AG10803 (cell line): ENCODE measurements around the gene RAI1.

Experiments
- DNase-seq: peaks from one replicate; pipeline ENCODE4 v3.0.0; 2010; ENCODE audit warnings: low read depth
- H3K4me3 ChIP-seq: 2 replicates; pipeline ENCODE4 v1.5.1; 2011; ENCODE audit warnings: mild to moderate bottlenecking, low read length, control low read depth
- CTCF ChIP-seq: conservative IDR thresholded peaks from 2 replicates; pipeline ENCODE4 v1.5.1; 2011; ENCODE audit warnings: mild to moderate bottlenecking, low read length, control low read depth, inconsistent platforms

Gene RAI1

GRCh38 chr17:17830269-17830567 is 149.0 kb downstream of the RAI1 start:
- no peak for DNase-seq
- no peak overlapping the region for H3K4me3 ChIP-seq
- no peak for TF ChIP-seq CTCF

GRCh38 chr17:17830740-17831207 is 149.5 kb downstream of the RAI1 start:
- TF ChIP-seq CTCF, result no peak
- DNase-seq, result no peak
- H3K4me3 ChIP-seq, result no peak overlapping the region

GRCh38 chr17:17831208-17832031 is 150.2 kb downstream of the RAI1 start:
- no peak for DNase-seq
- no peak overlapping the region for H3K4me3 ChIP-seq
- TF ChIP-seq CTCF, result no peak

- no peak for DNase-seq
- TF ChIP-seq CTCF, result no peak
Measured at GRCh38 chr17:17832032-17832363, 150.7 kb downstream of the RAI1 start.

GRCh38 chr17:17833658-17834357 is 152.6 kb downstream of the RAI1 start:
- no peak for TF ChIP-seq CTCF
- no peak for DNase-seq
- no peak overlapping the region for H3K4me3 ChIP-seq

More at GRCh38 chr17:17832032-17832363, 150.7 kb downstream of the RAI1 start:
- no peak overlapping the region for H3K4me3 ChIP-seq

GRCh38 chr17:17834974-17835373 is 153.7 kb downstream of the RAI1 start:
- TF ChIP-seq CTCF, result no peak
- H3K4me3 ChIP-seq, result peak overlapping the region; percentile 80; the same call in 1 of the 2 replicates
- no peak for DNase-seq
